Gastrocnemius medialis (tissue), 4 donors: Measurements from ENCODE around the gene DDR1.

Experiments used
- POLR2A ChIP-seq, 2 donors: fragments of 450-650 bp; IDR thresholded peaks; one replicate each; pipeline ENCODE4 v1.6.1; 2017; ENCODE audit warnings: antibody characterized with exemption in 2 of 2, mild to moderate bottlenecking in 2 of 2, moderate library complexity in 2 of 2
- TF ChIP-seq, protein P1 (sequence below), 5 experiments: fragments of 450-650 bp in 3 of 5; fragments of 200-600 bp in 2 of 5; sonication (generic) in 2 of 5; IDR thresholded peaks in 4 of 5; conservative IDR thresholded peaks in 1 of 5; 1 replicate in 4 of 5; 2 replicates in 1 of 5; pipeline ENCODE4 v1.5.1; 2016 to 2019; ENCODE audit warnings: antibody characterized with exemption in 5 of 5, mild to moderate bottlenecking in 3 of 5, moderate library complexity in 3 of 5

- TF ChIP-seq POLR2A (IDR thresholded peaks at IDR 0.05) = no peak
- TF ChIP-seq, protein P1, sequence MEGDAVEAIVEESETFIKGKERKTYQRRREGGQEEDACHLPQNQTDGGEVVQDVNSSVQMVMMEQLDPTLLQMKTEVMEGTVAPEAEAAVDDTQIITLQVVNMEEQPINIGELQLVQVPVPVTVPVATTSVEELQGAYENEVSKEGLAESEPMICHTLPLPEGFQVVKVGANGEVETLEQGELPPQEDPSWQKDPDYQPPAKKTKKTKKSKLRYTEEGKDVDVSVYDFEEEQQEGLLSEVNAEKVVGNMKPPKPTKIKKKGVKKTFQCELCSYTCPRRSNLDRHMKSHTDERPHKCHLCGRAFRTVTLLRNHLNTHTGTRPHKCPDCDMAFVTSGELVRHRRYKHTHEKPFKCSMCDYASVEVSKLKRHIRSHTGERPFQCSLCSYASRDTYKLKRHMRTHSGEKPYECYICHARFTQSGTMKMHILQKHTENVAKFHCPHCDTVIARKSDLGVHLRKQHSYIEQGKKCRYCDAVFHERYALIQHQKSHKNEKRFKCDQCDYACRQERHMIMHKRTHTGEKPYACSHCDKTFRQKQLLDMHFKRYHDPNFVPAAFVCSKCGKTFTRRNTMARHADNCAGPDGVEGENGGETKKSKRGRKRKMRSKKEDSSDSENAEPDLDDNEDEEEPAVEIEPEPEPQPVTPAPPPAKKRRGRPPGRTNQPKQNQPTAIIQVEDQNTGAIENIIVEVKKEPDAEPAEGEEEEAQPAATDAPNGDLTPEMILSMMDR (IDR thresholded peaks at IDR 0.05 in 4 of 5, conservative IDR thresholded peaks at IDR 0.05 in 1 of 5) = no peak
These were observed 3.8 kb downstream of the DDR1 start for GRCh38 chr6:30887901-30888815.
